ENCODE results near the gene TPX2. TPM values are rescaled to one million over a fixed set of nuclear protein-coding genes. Genes with fewer than 3 reads are reported as not detected.
"Not testable (repeated sequence)": the region's sequence is repeated elsewhere in the genome, so short reads cannot be mapped to it uniquely, and the experiment has no call there.

Gene TPX2
- total and polyA plus RNA-seq, 2 experiments from 2014 or later, result 37.7 to 39.6 TPM

GRCh38 chr20:31827059-31827458 lies 88.0 kb downstream of the TPX2 start:
- no peak for DNase-seq
- H3K27me3 ChIP-seq (replicated peaks; ENCODE audit: insufficient read depth), result no peaks in the 10 kb centered on the region; the same call in none of the 2 replicates
- no peak overlapping the region for H3K27ac ChIP-seq
- H4K20me1 ChIP-seq (ENCODE audit: insufficient read depth), result no peaks in the 10 kb centered on the region
- H3K79me2 ChIP-seq (ENCODE audit: insufficient read depth), result no peaks in the 10 kb centered on the region
- H3K9ac ChIP-seq, result no peak overlapping the region
- no peak overlapping the region for H3K4me2 ChIP-seq (ENCODE audit: unreplicated experiment)
- TF ChIP-seq EZH2 (IDR thresholded peaks at IDR 0.05; ENCODE audit: insufficient read depth, poor library complexity, severe bottlenecking), result no peak
- TF ChIP-seq EZH2phosphoT487 (IDR thresholded peaks at IDR 0.05; ENCODE audit: insufficient read depth, low read depth), result no peak
- H3K9me3 ChIP-seq (ENCODE audit: low read depth), result no peaks in the 10 kb centered on the region
- no peaks in the 10 kb centered on the region for H3F3A ChIP-seq (ENCODE audit: insufficient read depth)
- in situ Hi-C loops (cut with MboI), result no loop called here
- H2AFZ ChIP-seq, result no peak overlapping the region
- 56 to 73% methylated on average over 2 of the region's 2 CpGs for WGBS, 2 experiments (ENCODE audit: low coverage in 1 of 2, low lambda C conversion rate in 2 of 2, missing lambda C conversion rate in 2 of 2)
- no peak overlapping the region for H3K4me3 ChIP-seq
- no peaks in the 10 kb centered on the region for H3K4me1 ChIP-seq (ENCODE audit: insufficient read depth)
- no peaks in the 10 kb centered on the region for H3K36me3 ChIP-seq (ENCODE audit: low read depth)
- H3K9me2 ChIP-seq (ENCODE audit: insufficient read depth), result no peaks in the 10 kb centered on the region

DNA sequence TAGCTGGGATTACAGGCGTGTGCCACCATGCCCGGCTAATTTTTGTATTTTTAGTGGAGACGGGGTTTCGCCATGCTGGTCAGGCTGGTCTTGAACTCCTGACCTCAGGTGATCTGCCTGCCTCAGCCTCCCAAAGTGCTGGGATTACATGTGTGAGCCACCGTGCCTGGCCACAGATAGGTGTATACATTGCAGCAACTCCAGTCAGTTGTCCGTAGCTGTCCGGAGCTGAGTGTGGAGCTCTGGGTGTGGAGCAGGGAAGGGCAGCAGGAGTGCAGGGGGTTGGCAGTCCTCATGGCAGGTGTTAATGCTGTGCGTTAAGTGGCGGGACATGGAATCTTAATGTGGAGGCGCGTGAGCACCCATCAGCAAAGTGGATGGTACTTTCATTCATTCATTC lies 88.9 kb downstream of the TPX2 start:
- H3K36me3 ChIP-seq (ENCODE audit: low read depth); H3K27me3 ChIP-seq (replicated peaks; ENCODE audit: insufficient read depth); H3K9ac ChIP-seq; DNase-seq; H3K4me2 ChIP-seq (ENCODE audit: unreplicated experiment); H3K4me3 ChIP-seq; H3K27ac ChIP-seq; in situ Hi-C loops (cut with MboI); H3K9me3 ChIP-seq (ENCODE audit: low read depth); H3K4me1 ChIP-seq (ENCODE audit: insufficient read depth); H3F3A ChIP-seq (ENCODE audit: insufficient read depth); H4K20me1 ChIP-seq (ENCODE audit: insufficient read depth); H3K9me2 ChIP-seq (ENCODE audit: insufficient read depth); H2AFZ ChIP-seq; H3K79me2 ChIP-seq (ENCODE audit: insufficient read depth): not testable (repeated sequence)
- WGBS, 2 experiments (ENCODE audit: low coverage in 1 of 2, low lambda C conversion rate in 2 of 2, missing lambda C conversion rate in 2 of 2), result 97% methylated on average over 11 of the region's 11 CpGs

GRCh38 chr20:31829731-31830130 lies 90.6 kb downstream of the TPX2 start:
- in situ Hi-C loops (cut with MboI), result no loop called here
- no peaks in the 10 kb centered on the region for H3K9me3 ChIP-seq (ENCODE audit: low read depth)
- DNase-seq, result no peak
- H3K27me3 ChIP-seq (replicated peaks; ENCODE audit: insufficient read depth), result no peaks in the 10 kb centered on the region; the same call in none of the 2 replicates
- no peaks in the 10 kb centered on the region for H3K4me1 ChIP-seq (ENCODE audit: insufficient read depth)
- no peaks in the 10 kb centered on the region for H3K9me2 ChIP-seq (ENCODE audit: insufficient read depth)
- no peaks in the 10 kb centered on the region for H3F3A ChIP-seq (ENCODE audit: insufficient read depth)
- H3K4me2 ChIP-seq (ENCODE audit: unreplicated experiment), result no peak overlapping the region
- no peak overlapping the region for H3K4me3 ChIP-seq
- 95 to 99% methylated on average over 6 of the region's 6 CpGs for WGBS, 2 experiments (ENCODE audit: low coverage in 1 of 2, low lambda C conversion rate in 2 of 2, missing lambda C conversion rate in 2 of 2)
- no peaks in the 10 kb centered on the region for H3K36me3 ChIP-seq (ENCODE audit: low read depth)
- H3K9ac ChIP-seq, result no peak overlapping the region
- H3K79me2 ChIP-seq (ENCODE audit: insufficient read depth), result no peaks in the 10 kb centered on the region
- TF ChIP-seq EZH2phosphoT487 (IDR thresholded peaks at IDR 0.05; ENCODE audit: insufficient read depth, low read depth) (no peak), EZH2 (IDR thresholded peaks at IDR 0.05; ENCODE audit: insufficient read depth, poor library complexity, severe bottlenecking) (no peak)
- no peaks in the 10 kb centered on the region for H4K20me1 ChIP-seq (ENCODE audit: insufficient read depth)
- H2AFZ ChIP-seq, result no peak overlapping the region
- no peak overlapping the region for H3K27ac ChIP-seq

GRCh38 chr20:31830406-31830981 lies 91.4 kb downstream of the TPX2 start:
- in situ Hi-C loops (cut with MboI), result no loop called here
- H3F3A ChIP-seq (ENCODE audit: insufficient read depth), result no peaks in the 10 kb centered on the region
- H3K36me3 ChIP-seq (ENCODE audit: low read depth), result no peaks in the 10 kb centered on the region
- H3K79me2 ChIP-seq (ENCODE audit: insufficient read depth), result no peaks in the 10 kb centered on the region
- H3K4me2 ChIP-seq (ENCODE audit: unreplicated experiment), result no peak overlapping the region
- H2AFZ ChIP-seq, result no peak overlapping the region
- TF ChIP-seq EZH2 (IDR thresholded peaks at IDR 0.05; ENCODE audit: insufficient read depth, poor library complexity, severe bottlenecking), result no peak
- TF ChIP-seq EZH2phosphoT487 (IDR thresholded peaks at IDR 0.05; ENCODE audit: insufficient read depth, low read depth), result no peak
- 74 to 82% methylated on average over 8 of the region's 8 CpGs for WGBS, 2 experiments (ENCODE audit: low coverage in 1 of 2, low lambda C conversion rate in 2 of 2, missing lambda C conversion rate in 2 of 2)
- H3K27ac ChIP-seq, result no peak overlapping the region
- no peak overlapping the region for H3K9ac ChIP-seq
- no peaks in the 10 kb centered on the region; the same call in none of the 2 replicates for H3K27me3 ChIP-seq (replicated peaks; ENCODE audit: insufficient read depth)
- no peak for DNase-seq
- H4K20me1 ChIP-seq (ENCODE audit: insufficient read depth), result no peaks in the 10 kb centered on the region
- no peaks in the 10 kb centered on the region for H3K9me2 ChIP-seq (ENCODE audit: insufficient read depth)
- no peaks in the 10 kb centered on the region; the same call in 1 of the 2 replicates for H3K4me1 ChIP-seq (ENCODE audit: insufficient read depth)
- no peaks in the 10 kb centered on the region for H3K9me3 ChIP-seq (ENCODE audit: low read depth)
- no peak overlapping the region for H3K4me3 ChIP-seq

DNA sequence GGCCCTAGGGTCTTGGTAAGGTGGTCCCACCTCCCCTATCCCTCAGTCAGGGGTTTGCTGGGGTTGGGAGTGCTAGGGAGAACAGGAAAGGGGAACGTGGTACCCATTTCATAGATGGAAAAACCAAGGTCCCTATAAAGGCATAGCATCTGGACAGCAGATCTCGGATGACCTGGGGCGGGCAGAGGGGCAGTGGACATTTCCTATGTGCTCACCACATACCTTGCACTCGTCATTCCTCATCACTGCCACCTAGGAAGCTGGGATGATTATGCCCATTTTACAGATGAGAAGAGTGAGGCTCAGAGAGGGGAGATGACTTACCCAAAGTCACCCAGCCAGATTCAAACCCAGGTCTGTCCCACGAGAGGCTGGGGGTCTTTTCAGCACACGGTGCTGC lies 92.1 kb downstream of the TPX2 start:
- TF ChIP-seq EZH2 (IDR thresholded peaks at IDR 0.05; ENCODE audit: insufficient read depth, poor library complexity, severe bottlenecking), result no peak
- no peak for TF ChIP-seq EZH2phosphoT487 (IDR thresholded peaks at IDR 0.05; ENCODE audit: insufficient read depth, low read depth)
- Histone ChIP-seq H2AFZ (no peak overlapping the region), H3K9me3 (ENCODE audit: low read depth) (no peaks in the 10 kb centered on the region), H3K4me1 (ENCODE audit: insufficient read depth) (peaks cover 6% of the 10 kb centered on the region), H3K36me3 (ENCODE audit: low read depth) (no peaks in the 10 kb centered on the region), H3K9ac (no peak overlapping the region), H3F3A (ENCODE audit: insufficient read depth) (no peaks in the 10 kb centered on the region), H3K27me3 (replicated peaks; ENCODE audit: insufficient read depth) (no peaks in the 10 kb centered on the region; the same call in 1 of the 2 replicates), H4K20me1 (ENCODE audit: insufficient read depth) (no peaks in the 10 kb centered on the region), H3K27ac (no peak overlapping the region), H3K4me2 (ENCODE audit: unreplicated experiment) (no peak overlapping the region), H3K4me3 (no peak overlapping the region), H3K79me2 (ENCODE audit: insufficient read depth) (no peaks in the 10 kb centered on the region), H3K9me2 (ENCODE audit: insufficient read depth) (no peaks in the 10 kb centered on the region)
- no peak for DNase-seq
- in situ Hi-C loops (cut with MboI), result no loop called here
- 71 to 80% methylated on average over 6 of the region's 6 CpGs for WGBS, 2 experiments (ENCODE audit: low coverage in 1 of 2, low lambda C conversion rate in 2 of 2, missing lambda C conversion rate in 2 of 2)
